ENCODE results near the gene HDAC1. TPM values are rescaled to one million over a fixed set of nuclear protein-coding genes. Genes with fewer than 3 reads are reported as not detected.

Gene HDAC1
- total RNA-seq, 2 donors from 2014 or later, result 50.9 to 52.0 TPM

DNA sequence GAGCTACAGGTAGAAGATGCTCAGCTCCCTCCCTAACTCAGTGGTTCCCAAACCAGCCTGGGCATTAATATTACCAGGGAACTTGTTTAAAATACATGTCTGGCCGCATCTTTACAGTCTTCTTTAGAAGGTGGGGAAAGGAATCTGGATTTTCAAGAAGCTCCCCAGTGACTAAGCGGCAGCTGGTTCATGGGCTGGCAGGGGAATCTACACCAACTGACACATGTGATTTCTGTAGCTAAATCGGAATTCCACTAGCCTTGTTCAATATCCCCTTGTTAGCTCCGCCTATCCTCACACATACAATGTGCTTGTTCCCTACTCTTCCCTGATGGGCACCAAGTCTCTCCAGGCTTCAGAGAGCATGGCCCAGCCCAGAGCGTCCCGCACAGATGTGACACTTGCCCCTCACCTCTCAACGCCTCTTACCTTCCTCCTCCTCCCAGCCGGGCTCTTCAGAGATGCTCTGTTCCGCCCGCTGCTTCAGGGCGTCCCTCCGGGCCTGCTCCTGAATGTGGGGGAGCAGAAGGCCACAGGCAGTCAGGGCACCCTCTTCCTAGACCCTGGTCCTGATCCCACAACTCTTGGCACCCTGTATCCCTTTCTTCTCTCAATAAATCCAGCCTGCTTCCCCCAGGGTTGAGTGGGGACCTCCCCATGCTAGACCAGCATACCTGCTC, 85.8 kb downstream of the HDAC1 start:
- Histone ChIP-seq H3K4me1 (ENCODE audit: control insufficient read depth in 1 of 2, low read depth in 2 of 2) (no peaks in the 10 kb centered on the region), H3K9me3 (no peaks in the 10 kb centered on the region), H3K4me3 (no peak overlapping the region), H3K36me3 (peaks cover 94% of the 10 kb centered on the region), H3K27me3 (replicated peaks; ENCODE audit: insufficient read depth) (no peaks in the 10 kb centered on the region), H3K27ac (no peak overlapping the region)
- ATAC-seq (ENCODE audit: insufficient number of reproducible peaks, low FRiP score, low read depth) (no peak), DNase-seq (ENCODE audit: low spot score) (no peak)
- TF ChIP-seq, protein P1, sequence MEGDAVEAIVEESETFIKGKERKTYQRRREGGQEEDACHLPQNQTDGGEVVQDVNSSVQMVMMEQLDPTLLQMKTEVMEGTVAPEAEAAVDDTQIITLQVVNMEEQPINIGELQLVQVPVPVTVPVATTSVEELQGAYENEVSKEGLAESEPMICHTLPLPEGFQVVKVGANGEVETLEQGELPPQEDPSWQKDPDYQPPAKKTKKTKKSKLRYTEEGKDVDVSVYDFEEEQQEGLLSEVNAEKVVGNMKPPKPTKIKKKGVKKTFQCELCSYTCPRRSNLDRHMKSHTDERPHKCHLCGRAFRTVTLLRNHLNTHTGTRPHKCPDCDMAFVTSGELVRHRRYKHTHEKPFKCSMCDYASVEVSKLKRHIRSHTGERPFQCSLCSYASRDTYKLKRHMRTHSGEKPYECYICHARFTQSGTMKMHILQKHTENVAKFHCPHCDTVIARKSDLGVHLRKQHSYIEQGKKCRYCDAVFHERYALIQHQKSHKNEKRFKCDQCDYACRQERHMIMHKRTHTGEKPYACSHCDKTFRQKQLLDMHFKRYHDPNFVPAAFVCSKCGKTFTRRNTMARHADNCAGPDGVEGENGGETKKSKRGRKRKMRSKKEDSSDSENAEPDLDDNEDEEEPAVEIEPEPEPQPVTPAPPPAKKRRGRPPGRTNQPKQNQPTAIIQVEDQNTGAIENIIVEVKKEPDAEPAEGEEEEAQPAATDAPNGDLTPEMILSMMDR (IDR thresholded peaks at IDR 0.05), result no peak

GRCh38 chr1:32380057-32380456, 88.2 kb downstream of the HDAC1 start:
- H3K4me3 ChIP-seq, result no peak overlapping the region
- ATAC-seq (ENCODE audit: insufficient number of reproducible peaks, low FRiP score, low read depth) (no peak), DNase-seq (ENCODE audit: low spot score) (no peak)
- H3K27me3 ChIP-seq (replicated peaks; ENCODE audit: insufficient read depth), result no peaks in the 10 kb centered on the region
- H3K27ac ChIP-seq, result no peak overlapping the region
- H3K9me3 ChIP-seq, result no peaks in the 10 kb centered on the region
- no peaks in the 10 kb centered on the region for H3K4me1 ChIP-seq (ENCODE audit: control insufficient read depth in 1 of 2, low read depth in 2 of 2)
- TF ChIP-seq, protein P1 (IDR thresholded peaks at IDR 0.05), result no peak
- H3K36me3 ChIP-seq, result peaks cover 92% of the 10 kb centered on the region

Other genes with a start within 250 kb of the HDAC1 start
- gene TMEM39B, start 219.1 kb upstream of the HDAC1 start, total RNA-seq, result 1 to 10 TPM; 5.1 to 5.8 TPM
- gene KPNA6, start 184.0 kb upstream of the HDAC1 start, total RNA-seq, result 10 to 100 TPM; 30.6 to 53.3 TPM
- gene TXLNA, start 112.4 kb upstream of the HDAC1 start, total RNA-seq, result 10 to 100 TPM; 57.5 to 89.5 TPM
- gene CCDC28B, start 91.5 kb upstream of the HDAC1 start, total RNA-seq, result 1 to 10 TPM in 1 of 2 donors, not detected in 1; 2.0 TPM
- 1 to 10 TPM in 1 of 2 donors, not detected in 1; 1.4 TPM for gene IQCC, start 86.4 kb upstream of the HDAC1 start, total RNA-seq
- gene DCDC2B, start 83.0 kb upstream of the HDAC1 start, total RNA-seq, result not detected
- 10 to 100 TPM in 1 of 2 donors, 1 to 10 TPM in 1; 9.5 to 20.0 TPM for gene TMEM234, start 69.7 kb upstream of the HDAC1 start, total RNA-seq
- 100 to 1,000 TPM; 105 to 114 TPM for gene EIF3I, start 69.7 kb upstream of the HDAC1 start, total RNA-seq
- 1 to 10 TPM in 1 of 2 donors, under 1 TPM in 1; 0.78 to 6.1 TPM for gene FAM167B, start 44.9 kb upstream of the HDAC1 start, total RNA-seq
- gene LCK, start 40.8 kb upstream of the HDAC1 start, total RNA-seq, result 10 to 100 TPM in 1 of 2 donors, 1 to 10 TPM in 1; 4.1 to 10.5 TPM
- gene MARCKSL1, start 44.1 kb downstream of the HDAC1 start, total RNA-seq, result 10 to 100 TPM in 1 of 2 donors, 1 to 10 TPM in 1; 3.7 to 10.9 TPM
- 10 to 100 TPM; 11.8 to 12.0 TPM for gene FAM229A, start 70.4 kb downstream of the HDAC1 start, total RNA-seq
- gene TSSK3, start 70.5 kb downstream of the HDAC1 start, total RNA-seq, result 1 to 10 TPM; 1.1 to 2.3 TPM
- 10 to 100 TPM; 70.8 to 84.9 TPM for gene BSDC1, start 102.4 kb downstream of the HDAC1 start, total RNA-seq
- gene ZBTB8B, start 173.0 kb downstream of the HDAC1 start, total RNA-seq, result not detected
- gene ZBTB8A, start 247.3 kb downstream of the HDAC1 start, total RNA-seq, result 1 to 10 TPM; 4.5 to 5.6 TPM